WERI-Rb-1 (cell line): ENCODE data around the gene C19orf38.

Source experiments
- DNase-seq: peaks from one replicate; pipeline ENCODE4 v3.0.0-alpha.2; 2020
- H3K27ac ChIP-seq: fragments of 250-450 bp; sonication (Bioruptor Pico); 2 replicates; pipeline ENCODE4 v1.5.1; 2020; ENCODE audit warnings: mild to moderate bottlenecking, moderate library complexity
- H3K27me3 ChIP-seq: fragments of 250-450 bp; sonication (Bioruptor Pico); 2 replicates; pipeline ENCODE4 v1.5.1; 2021; ENCODE audit warnings: mild to moderate bottlenecking, low read depth, moderate library complexity; ENCODE audit not compliant: insufficient read depth, severe bottlenecking
- H3K36me3 ChIP-seq: fragments of 250-450 bp; sonication (Bioruptor Pico); 2 replicates; pipeline ENCODE4 v1.5.1; 2020; ENCODE audit warnings: mild to moderate bottlenecking, moderate library complexity
- H3K4me3 ChIP-seq: 2 replicates; pipeline ENCODE4 v1.5.1; 2011; ENCODE audit warnings: low read depth, mild to moderate bottlenecking, control low read depth, low read length
- H3K9me3 ChIP-seq: fragments of 250-450 bp; sonication (Bioruptor Pico); 2 replicates; pipeline ENCODE4 v1.5.1; 2021; ENCODE audit warnings: mild to moderate bottlenecking, moderate library complexity; ENCODE audit not compliant: severe bottlenecking
- CTCF ChIP-seq: IDR thresholded peaks from 2 replicates; pipeline ENCODE4 v1.5.1; 2011; ENCODE audit warnings: low read depth, mild to moderate bottlenecking, control low read depth, inconsistent platforms, low read length

The C19orf38 gene

GRCh38 chr19:10889880-10890279 lies 41.7 kb downstream of the C19orf38 start:
- no peaks in the 10 kb centered on the region for H3K9me3 ChIP-seq
- DNase-seq: no peak
- peak overlapping the region; percentile 96 for H3K27ac ChIP-seq
- H3K4me3 ChIP-seq: no peak overlapping the region
- no peak for TF ChIP-seq CTCF
- peaks cover 17% of the 10 kb centered on the region for H3K36me3 ChIP-seq
- no peaks in the 10 kb centered on the region for H3K27me3 ChIP-seq

GRCh38 chr19:10891405-10892086 lies 43.3 kb downstream of the C19orf38 start:
- peak; percentile 71 for DNase-seq
- H3K36me3 ChIP-seq: peaks cover 20% of the 10 kb centered on the region
- no peak for TF ChIP-seq CTCF
- H3K27ac ChIP-seq: peak overlapping the region; percentile 95
- H3K27me3 ChIP-seq: no peaks in the 10 kb centered on the region
- H3K4me3 ChIP-seq: peak overlapping the region; percentile 3; the same call in 1 of the 2 replicates
- no peaks in the 10 kb centered on the region for H3K9me3 ChIP-seq

GRCh38 chr19:10892256-10892655 lies 44.0 kb downstream of the C19orf38 start:
- DNase-seq: peak; percentile 91
- Histone ChIP-seq H3K36me3 (peaks cover 16% of the 10 kb centered on the region), H3K9me3 (no peaks in the 10 kb centered on the region), H3K4me3 (peak overlapping the region; percentile 3; the same call in 1 of the 2 replicates), H3K27ac (peak overlapping the region; percentile 95), H3K27me3 (no peaks in the 10 kb centered on the region)
- TF ChIP-seq CTCF: no peak

GRCh38 chr19:10894911-10895213 lies 46.6 kb downstream of the C19orf38 start:
- no peaks in the 10 kb centered on the region for H3K9me3 ChIP-seq
- no peak overlapping the region for H3K4me3 ChIP-seq
- H3K27me3 ChIP-seq: no peaks in the 10 kb centered on the region
- no peak for TF ChIP-seq CTCF
- peak overlapping the region; percentile 95 for H3K27ac ChIP-seq
- no peak for DNase-seq
- H3K36me3 ChIP-seq: peaks cover 13% of the 10 kb centered on the region

- H3K27ac ChIP-seq: no peak overlapping the region; the same call in 1 of the 2 replicates
- no peak for DNase-seq
- H3K27me3 ChIP-seq: no peaks in the 10 kb centered on the region
- TF ChIP-seq CTCF: no peak
- H3K4me3 ChIP-seq: no peak overlapping the region
- peaks cover 15% of the 10 kb centered on the region for H3K36me3 ChIP-seq
- no peaks in the 10 kb centered on the region for H3K9me3 ChIP-seq
Observed at GRCh38 chr19:10895363-10895762, 47.1 kb downstream of the C19orf38 start.

- H3K27me3 ChIP-seq: no peaks in the 10 kb centered on the region
- no peak overlapping the region for H3K4me3 ChIP-seq
- peaks cover 15% of the 10 kb centered on the region for H3K36me3 ChIP-seq
- H3K9me3 ChIP-seq: no peaks in the 10 kb centered on the region
- TF ChIP-seq CTCF: peak; percentile 56
- DNase-seq: no peak
- H3K27ac ChIP-seq: peak overlapping the region; percentile 12; the same call in 1 of the 2 replicates
Observed at GRCh38 chr19:10895920-10896319, 47.7 kb downstream of the C19orf38 start.
